Transverse colon (tissue), 4 donors: ENCODE results near the gene OPRM1. TPM values are rescaled to one million over a fixed set of nuclear protein-coding genes. Genes with fewer than 3 reads are reported as not detected.
A peak's percentile ranks its signal among the peaks of the same experiment; 100 is the strongest.

Experiments
- DNase-seq: peaks from one replicate; pipeline ENCODE4 v3.0.0-alpha.2; 2019
- H3K27ac ChIP-seq, 4 donors: fragments of 200-600 bp; sonication (generic); 2 replicates each; pipeline ENCODE4 v1.5.1; 2016 to 2018; ENCODE audit warnings: inconsistent platforms in 4 of 4
- H3K27me3 ChIP-seq: fragments of 200-600 bp; sonication (generic); 2 replicates; pipeline ENCODE4 v1.5.1; 2017; ENCODE audit warnings: inconsistent platforms
- H3K36me3 ChIP-seq, 4 donors: fragments of 200-600 bp; sonication (generic); 2 replicates each; pipeline ENCODE4 v1.5.1; 2017 to 2019; ENCODE audit warnings: inconsistent platforms in 4 of 4
- H3K4me1 ChIP-seq, 4 donors: fragments of 200-600 bp; sonication (generic); 2 replicates each; pipeline ENCODE4 v1.5.1; 2017 to 2020; ENCODE audit warnings: inconsistent platforms in 4 of 4
- H3K4me3 ChIP-seq, 4 donors: fragments of 200-600 bp; sonication (generic); 1 replicate in 1 of 4; 2 replicates in 3 of 4; pipeline versions ENCODE4 v1.5.1 to v1.6.1; 2017 to 2019; ENCODE audit warnings: inconsistent platforms in 4 of 4
- H3K9me3 ChIP-seq, 2 donors: fragments of 200-600 bp; sonication (generic); 2 replicates each; pipeline ENCODE4 v1.5.1; 2017 to 2019; ENCODE audit warnings: inconsistent platforms in 2 of 2
- EP300 ChIP-seq: sonication (generic); formaldehyde crosslinking; IDR thresholded peaks from one replicate; pipeline ENCODE4 v1.6.1; 2017; ENCODE audit warnings: antibody characterized with exemption, low read depth
- POLR2A ChIP-seq: fragments of 450-650 bp; IDR thresholded peaks from one replicate; pipeline ENCODE4 v1.6.1; 2016; ENCODE audit warnings: antibody characterized with exemption, mild to moderate bottlenecking, moderate library complexity
- POLR2AphosphoS5 ChIP-seq, 3 donors: sonication (generic); formaldehyde crosslinking; IDR thresholded peaks; one replicate each; pipeline ENCODE4 v1.6.1; 2016; ENCODE audit warnings: antibody characterized with exemption in 3 of 3
- WGBS, 2 donors: methylation state at CpG; one replicate each; pipeline ENCODE4 v1.1.5; 2018; ENCODE audit warnings: low coverage in 1 of 2; 5-methylcytosine and 5-hydroxymethylcytosine counted together
- in situ Hi-C, 4 donors: fragments of 200-750 bp; cut with MboI; loops; one replicate each; pipeline versions ENCODE4 v1.15.0 to v1.15.1; 2017; ENCODE audit warnings: low sequenced_read_pairs in 3 of 4, low pct_ligation_motif_present in 1 of 4, low pct_unique_long_range_greater_than_20kb in 1 of 4
- intact Hi-C: fragments of 100-400 bp; cut with DNase I; formaldehyde crosslinking; loops from one replicate; pipeline ENCODE4 v1.15.1; 2023; ENCODE audit warnings: low total_unique reads
- total RNA-seq, 4 donors: library from RNA; depleted of rRNA; stranded (reverse); fragments of >200 nt; gene quantifications; one replicate each; pipeline ENCODE4 v1.1.0, GENCODE V29; 2016
- TF ChIP-seq, protein P1 (sequence below), 5 experiments: fragments of 200-600 bp in 3 of 5; fragments of 450-650 bp in 2 of 5; sonication (generic) in 3 of 5; IDR thresholded peaks; 1 replicate in 2 of 5; 2 replicates in 3 of 5; pipeline ENCODE4 v1.5.1; 2016 to 2017; ENCODE audit warnings: antibody characterized with exemption in 5 of 5, inconsistent platforms in 3 of 5, mild to moderate bottlenecking in 2 of 5, moderate library complexity in 1 of 5

Gene OPRM1
- total RNA-seq, 4 donors from 2014 or later: 0.64 TPM; not detected in 3

DNA sequence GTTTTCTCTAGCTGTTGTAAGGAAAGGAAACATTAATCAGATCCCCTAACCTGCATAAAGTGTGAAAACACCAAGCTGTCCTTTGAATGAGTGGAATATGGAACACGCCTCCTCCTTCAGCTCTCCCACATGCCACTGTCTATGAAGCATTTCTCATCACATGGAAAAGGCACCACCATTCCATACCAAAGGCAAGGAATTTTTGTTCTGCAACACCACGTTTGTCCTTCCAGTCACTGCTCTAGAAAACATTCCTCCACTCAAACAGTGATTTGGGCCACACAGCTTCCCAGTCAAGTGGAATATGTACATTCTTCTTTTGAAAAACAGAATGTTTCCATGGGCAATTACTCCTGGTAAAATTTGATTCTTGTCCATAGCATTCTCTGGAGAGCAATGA is 120.1 kb downstream of the OPRM1 start:
- no peak overlapping the region for H3K27ac ChIP-seq
- no peaks in the 10 kb centered on the region for H3K27me3 ChIP-seq
- WGBS, 2 donors: 87 to 92% methylated on average over 2 of the region's 2 CpGs
- no peak for TF ChIP-seq EP300
- TF ChIP-seq, protein P1, sequence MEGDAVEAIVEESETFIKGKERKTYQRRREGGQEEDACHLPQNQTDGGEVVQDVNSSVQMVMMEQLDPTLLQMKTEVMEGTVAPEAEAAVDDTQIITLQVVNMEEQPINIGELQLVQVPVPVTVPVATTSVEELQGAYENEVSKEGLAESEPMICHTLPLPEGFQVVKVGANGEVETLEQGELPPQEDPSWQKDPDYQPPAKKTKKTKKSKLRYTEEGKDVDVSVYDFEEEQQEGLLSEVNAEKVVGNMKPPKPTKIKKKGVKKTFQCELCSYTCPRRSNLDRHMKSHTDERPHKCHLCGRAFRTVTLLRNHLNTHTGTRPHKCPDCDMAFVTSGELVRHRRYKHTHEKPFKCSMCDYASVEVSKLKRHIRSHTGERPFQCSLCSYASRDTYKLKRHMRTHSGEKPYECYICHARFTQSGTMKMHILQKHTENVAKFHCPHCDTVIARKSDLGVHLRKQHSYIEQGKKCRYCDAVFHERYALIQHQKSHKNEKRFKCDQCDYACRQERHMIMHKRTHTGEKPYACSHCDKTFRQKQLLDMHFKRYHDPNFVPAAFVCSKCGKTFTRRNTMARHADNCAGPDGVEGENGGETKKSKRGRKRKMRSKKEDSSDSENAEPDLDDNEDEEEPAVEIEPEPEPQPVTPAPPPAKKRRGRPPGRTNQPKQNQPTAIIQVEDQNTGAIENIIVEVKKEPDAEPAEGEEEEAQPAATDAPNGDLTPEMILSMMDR (IDR thresholded peaks at IDR 0.05): no peak
- no peak for TF ChIP-seq POLR2A
- no peak for TF ChIP-seq POLR2AphosphoS5 (IDR thresholded peaks at IDR 0.05)
- no peaks in the 10 kb centered on the region for H3K9me3 ChIP-seq
- no peak for DNase-seq
- H3K36me3 ChIP-seq: no peaks in the 10 kb centered on the region
- no peak overlapping the region for H3K4me3 ChIP-seq
- peaks cover 0 to 17% (median 4%) of the 10 kb centered on the region in 4 donors for H3K4me1 ChIP-seq
- in situ Hi-C loops: loop anchor here (5.0 to 25.0 kb wide), 5 partner anchors 116 to 503 kb away; partner anchors contain the start of gene IPCEF1 (in 1 of the 4)
- intact Hi-C loops: loop anchor here (10.0 kb wide), 3 partner anchors 116 to 516 kb away; no protein-coding TSS in a partner anchor

DNA sequence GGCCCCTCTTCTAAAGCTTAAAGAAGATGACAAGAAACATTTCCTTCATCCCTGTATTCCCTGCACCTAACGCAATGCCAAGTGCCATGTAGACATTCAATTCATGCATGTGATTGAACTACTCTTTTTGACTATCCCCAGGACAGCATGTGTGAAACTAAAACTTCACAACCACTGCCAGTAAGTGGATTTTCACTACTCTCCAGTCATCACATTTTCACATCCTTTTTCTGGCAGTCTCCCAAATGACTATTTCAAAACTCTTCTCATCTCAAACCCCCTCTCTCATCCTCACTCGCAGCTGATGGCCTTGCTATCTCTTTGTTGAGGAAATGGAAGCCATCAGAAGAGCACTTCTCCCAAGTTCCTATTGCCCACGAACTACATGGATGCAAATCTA is 122.6 kb downstream of the OPRM1 start:
- peaks cover 0 to 4% (median 0%) of the 10 kb centered on the region in 4 donors for H3K4me1 ChIP-seq
- H3K27ac ChIP-seq: no peak overlapping the region
- H3K27me3 ChIP-seq: no peaks in the 10 kb centered on the region
- no peaks in the 10 kb centered on the region for H3K9me3 ChIP-seq
- 56 to 74% methylated on average over 3 of the region's 3 CpGs for WGBS, 2 donors
- intact Hi-C loops: no loop called here
- DNase-seq: no peak
- in situ Hi-C loops: loop anchor here in 3 of 4 donors (25.0 kb wide), 3 partner anchors 126 to 501 kb away; partner anchors contain the start of gene IPCEF1 (in 1 of the 3)
- no peak overlapping the region for H3K4me3 ChIP-seq
- H3K36me3 ChIP-seq: no peaks in the 10 kb centered on the region
- TF ChIP-seq POLR2AphosphoS5 (IDR thresholded peaks at IDR 0.05): no peak
- no peak for TF ChIP-seq POLR2A
- TF ChIP-seq, protein P1 (IDR thresholded peaks at IDR 0.05): no peak
- TF ChIP-seq EP300: no peak

DNA sequence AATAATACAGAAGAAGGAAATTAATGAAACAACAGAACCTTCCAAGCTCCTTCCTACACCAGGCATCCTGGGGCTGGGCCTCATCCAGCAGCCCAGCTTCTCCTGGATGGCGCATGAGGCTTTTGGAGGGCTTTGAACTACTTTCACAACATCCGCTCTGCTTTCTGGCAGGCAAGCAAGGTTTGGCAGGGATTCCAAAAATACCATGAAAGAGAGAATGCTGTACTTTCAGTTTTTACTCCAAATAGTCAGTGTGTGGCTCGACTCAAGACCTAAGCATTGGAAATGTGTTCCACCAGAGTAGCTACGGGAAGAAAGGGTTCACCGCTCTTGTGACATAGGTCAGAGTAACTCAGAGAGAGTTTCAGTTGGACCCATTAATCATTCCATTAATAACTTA is 125.4 kb downstream of the OPRM1 start:
- intact Hi-C loops (no loop called here), in situ Hi-C loops (loop anchor here in 3 of 4 donors (25.0 kb wide), 3 partner anchors 123 to 498 kb away; partner anchors contain the start of gene IPCEF1 (in 1 of the 3))
- no peak for TF ChIP-seq POLR2AphosphoS5 (IDR thresholded peaks at IDR 0.05)
- no peak for TF ChIP-seq POLR2A
- TF ChIP-seq EP300: no peak
- TF ChIP-seq, protein P1 (IDR thresholded peaks at IDR 0.05): no peak
- WGBS, 2 donors: 50 to 77% methylated on average over 4 to 5 of the region's 5 CpGs
- DNase-seq: no peak
- no peaks in the 10 kb centered on the region for H3K9me3 ChIP-seq
- no peaks in the 10 kb centered on the region for H3K36me3 ChIP-seq
- no peaks in the 10 kb centered on the region for H3K4me1 ChIP-seq
- peak overlapping the region in 2 of 4 donors; percentile 5 to 28 for H3K27ac ChIP-seq
- H3K4me3 ChIP-seq: no peak overlapping the region
- H3K27me3 ChIP-seq: no peaks in the 10 kb centered on the region

DNA sequence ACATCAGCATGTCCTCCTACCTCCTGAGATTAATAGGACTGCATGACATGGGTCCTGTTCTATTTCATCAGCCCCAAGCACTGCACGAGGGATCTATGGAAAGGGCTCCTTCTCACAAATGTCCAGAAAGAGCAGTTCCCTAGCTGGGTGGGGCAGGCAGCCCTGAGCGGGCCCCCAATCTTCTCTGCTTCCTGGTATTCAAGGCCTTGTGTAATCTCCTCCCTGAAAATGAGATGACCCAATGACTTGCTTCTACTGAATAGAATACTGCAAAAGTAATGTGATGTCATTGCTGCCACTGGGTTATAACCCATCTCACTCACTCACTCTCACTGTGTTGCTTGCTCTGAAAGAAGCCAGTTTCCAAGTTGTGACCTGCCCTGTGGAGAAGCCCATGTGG is 126.4 kb downstream of the OPRM1 start:
- Histone ChIP-seq H3K9me3 (no peaks in the 10 kb centered on the region), H3K4me3 (no peak overlapping the region), H3K4me1 (no peaks in the 10 kb centered on the region), H3K36me3 (no peaks in the 10 kb centered on the region), H3K27ac (no peak overlapping the region), H3K27me3 (no peaks in the 10 kb centered on the region)
- 73 to 84% methylated on average over 2 of the region's 2 CpGs for WGBS, 2 donors
- in situ Hi-C loops: loop anchor here in 3 of 4 donors (25.0 kb wide), 3 partner anchors 122 to 497 kb away; partner anchors contain the start of gene IPCEF1 (in 1 of the 3)
- intact Hi-C loops: no loop called here
- no peak for DNase-seq
- TF ChIP-seq POLR2AphosphoS5 (IDR thresholded peaks at IDR 0.05) (no peak), POLR2A (no peak), EP300 (no peak)
- TF ChIP-seq, protein P1 (IDR thresholded peaks at IDR 0.05): no peak
